EL (cell line): ENCODE data around the gene KLHL3.

Source experiments
- DNase-seq: peaks from one replicate; pipeline ENCODE4 v3.0.0-alpha.2; 2016

KLHL3 gene

GRCh38 chr5:137630216-137630971 is 105.5 kb downstream of the KLHL3 start:
- no peak for DNase-seq

GRCh38 chr5:137629646-137630045 is 106.2 kb downstream of the KLHL3 start:
- peak; percentile 62 for DNase-seq

DNA sequence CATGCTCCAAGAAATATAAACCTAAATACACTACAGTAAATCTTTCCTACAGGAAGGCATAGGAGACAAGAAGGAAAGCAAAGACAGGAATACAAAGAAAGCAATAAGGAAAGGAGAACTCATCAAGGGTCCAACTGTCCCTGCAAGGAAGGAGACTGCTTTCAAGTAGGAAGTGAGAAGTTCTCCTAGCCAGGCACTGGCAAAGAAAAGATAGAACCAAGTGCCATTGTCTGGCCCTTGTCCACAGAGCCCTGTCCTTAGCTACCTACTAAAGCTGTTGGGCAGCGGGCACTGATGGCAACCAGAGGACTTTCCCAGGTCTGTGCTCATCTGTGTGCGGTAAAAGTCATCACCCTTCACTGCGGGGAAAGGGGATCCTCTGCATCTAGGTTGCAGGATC is 108.2 kb downstream of the KLHL3 start:
- DNase-seq: no peak

GRCh38 chr5:137627293-137627692 is 108.6 kb downstream of the KLHL3 start:
- no peak for DNase-seq

- DNase-seq: no peak
Observed at GRCh38 chr5:137624786-137625349, 111.0 kb downstream of the KLHL3 start.

- DNase-seq: no peak
Observed at GRCh38 chr5:137622850-137623249, 113.0 kb downstream of the KLHL3 start.

GRCh38 chr5:137621861-137622823 is 113.7 kb downstream of the KLHL3 start:
- DNase-seq: peak; percentile 93

DNA sequence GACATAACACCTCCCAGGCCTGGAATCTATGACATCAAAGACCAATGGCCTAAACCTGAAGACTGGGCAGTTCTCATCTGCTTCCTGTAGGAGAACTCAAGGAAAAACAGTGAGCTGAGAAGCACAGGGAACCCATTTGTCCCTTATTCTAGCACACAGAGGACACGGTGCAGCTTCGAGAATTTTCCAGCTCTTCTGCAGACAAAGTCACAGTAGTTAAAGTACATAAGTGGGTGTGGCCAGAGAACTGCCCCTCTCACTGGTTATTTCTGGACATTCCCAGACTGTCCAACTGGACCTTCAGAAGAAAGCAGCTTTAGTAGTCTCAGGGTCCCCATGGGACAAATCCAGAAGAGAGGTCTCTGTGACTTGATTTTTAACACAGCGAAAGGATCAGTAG is 114.6 kb downstream of the KLHL3 start:
- no peak for DNase-seq

- DNase-seq: peak; percentile 97
Observed at GRCh38 chr5:137619191-137619870, 116.6 kb downstream of the KLHL3 start.

DNA sequence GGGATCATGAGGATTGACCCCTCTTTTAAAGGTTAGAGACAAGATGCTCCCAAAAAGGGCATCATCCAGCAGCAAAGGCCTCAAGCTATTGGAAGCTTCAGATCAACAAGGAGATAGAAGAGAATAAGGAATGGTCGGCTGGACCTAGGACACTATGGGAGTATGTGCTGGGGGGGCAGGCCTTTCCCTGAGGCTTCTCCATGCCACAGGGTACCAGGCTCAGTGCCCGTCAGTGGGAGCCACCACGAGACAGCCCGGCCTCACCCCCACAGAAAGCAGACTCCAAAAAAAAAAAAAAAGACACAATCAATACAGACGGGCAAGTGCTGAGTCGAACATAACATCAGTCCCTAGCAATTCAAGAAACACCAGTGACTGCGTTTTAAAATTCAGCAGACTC is 117.4 kb downstream of the KLHL3 start:
- peak; percentile 12 for DNase-seq

DNA sequence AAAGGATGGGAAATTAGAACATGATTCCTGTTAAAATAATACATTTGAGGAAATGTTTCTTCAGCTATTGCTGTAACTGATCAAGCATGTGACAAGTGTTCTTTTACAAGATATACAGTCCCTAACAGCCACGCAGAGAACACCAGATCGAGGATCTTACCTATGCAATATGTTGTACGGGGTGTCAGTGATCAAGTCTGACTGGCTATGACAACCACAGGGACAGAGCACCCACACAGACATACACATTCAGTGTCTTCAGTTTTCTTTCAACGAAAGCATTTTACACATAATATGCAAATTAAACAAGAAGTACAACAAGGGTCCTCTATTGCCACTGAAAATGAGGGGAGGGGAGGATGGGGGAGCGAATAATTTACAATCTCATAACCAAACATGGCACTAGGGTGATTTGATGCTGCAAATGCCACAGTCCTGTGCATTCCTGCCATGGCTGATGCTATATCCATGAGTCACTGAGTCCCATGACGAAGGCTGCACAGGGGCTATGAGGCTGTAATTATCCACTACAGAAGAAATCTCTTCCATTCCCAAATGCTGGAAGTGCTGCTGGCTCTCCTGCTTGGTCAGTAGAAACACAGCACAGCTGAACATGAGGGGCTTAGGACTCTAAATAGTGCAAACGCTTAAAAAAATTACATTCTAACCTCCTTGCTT is 118.2 kb downstream of the KLHL3 start:
- peak; percentile 86 for DNase-seq

GRCh38 chr5:137616046-137616445 is 119.8 kb downstream of the KLHL3 start:
- no peak for DNase-seq

- DNase-seq: no peak
Observed at GRCh38 chr5:137615171-137615775, 120.6 kb downstream of the KLHL3 start.

GRCh38 chr5:137613554-137614265 is 122.2 kb downstream of the KLHL3 start:
- peak; percentile 34 for DNase-seq

- no peak for DNase-seq
Observed at GRCh38 chr5:137612576-137612975, 123.3 kb downstream of the KLHL3 start.

- no peak for DNase-seq
Observed at GRCh38 chr5:137611794-137612435, 124.0 kb downstream of the KLHL3 start.

DNA sequence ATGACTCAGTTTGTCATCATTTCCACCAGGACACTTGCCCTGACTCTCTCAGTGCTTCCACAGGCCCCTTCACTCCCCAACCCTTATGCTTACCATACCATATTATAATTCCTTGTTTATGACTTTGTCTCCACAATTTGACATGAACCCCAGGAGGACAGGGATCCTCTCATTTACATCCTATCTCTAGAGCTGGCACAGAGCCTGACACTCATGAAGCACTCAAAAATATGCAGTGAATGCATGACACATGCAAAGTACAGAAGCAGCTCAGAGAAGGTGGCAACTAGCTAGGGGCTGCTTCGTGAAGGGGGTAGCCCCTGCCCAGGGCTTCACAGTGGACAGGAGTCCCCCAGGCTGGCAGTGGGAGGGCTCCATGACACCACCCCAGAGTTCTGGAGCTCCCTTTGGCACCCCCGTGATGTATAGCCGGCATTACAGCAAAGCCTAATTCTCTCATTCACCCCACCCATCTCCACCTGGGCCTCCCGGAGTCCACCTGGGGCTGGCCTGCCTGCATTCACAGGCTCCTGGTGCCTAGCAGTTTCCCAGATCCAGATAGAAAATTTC is 124.8 kb downstream of the KLHL3 start:
- peak; percentile 59 for DNase-seq

- no peak for DNase-seq
Observed at GRCh38 chr5:137610598-137610997, 125.3 kb downstream of the KLHL3 start.

DNA sequence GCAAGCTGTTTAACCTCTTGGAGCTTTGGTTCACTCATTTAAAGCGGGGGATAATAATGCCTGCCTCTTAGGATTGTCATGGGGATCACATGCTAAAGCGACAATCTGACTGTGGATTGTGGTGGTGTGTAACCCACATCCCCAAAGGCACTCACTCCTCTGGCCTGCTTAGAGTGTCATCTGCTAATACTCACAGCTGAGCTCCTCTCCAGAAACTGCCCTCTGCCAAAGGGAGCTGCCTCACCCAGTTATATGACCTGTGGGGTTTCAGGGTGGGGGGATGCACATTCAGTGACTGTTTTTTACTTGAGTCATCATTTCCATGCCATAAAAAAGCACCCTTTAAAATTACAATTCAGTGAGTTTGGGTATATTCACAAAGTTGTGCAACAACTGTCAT is 126.8 kb downstream of the KLHL3 start:
- DNase-seq: peak; percentile 91

GRCh38 chr5:137607771-137608170 is 128.1 kb downstream of the KLHL3 start:
- DNase-seq: no peak
